Measurements from ENCODE around the gene EPHA1.

Gene EPHA1

GRCh38 chr7:143369678-143370651, 38.7 kb downstream of the EPHA1 start:
- no peak for DNase-seq

- DNase-seq: no peak
Observed at GRCh38 chr7:143368387-143368786, 40.3 kb downstream of the EPHA1 start.

GRCh38 chr7:143367972-143368371, 40.7 kb downstream of the EPHA1 start:
- no peak for DNase-seq

GRCh38 chr7:143363016-143363937, 45.4 kb downstream of the EPHA1 start:
- no peak for DNase-seq

GRCh38 chr7:143362131-143363015, 46.3 kb downstream of the EPHA1 start, which contains the start of gene FAM131B:
TSS of gene FAM131B (minus strand) at chr7:143362713. CDS start at chr7:143362603, 110 bp downstream.
- DNase-seq: no peak

- no peak for DNase-seq
Observed at GRCh38 chr7:143361552-143362130, 47.0 kb downstream of the EPHA1 start.

- no peak for DNase-seq
Observed at GRCh38 chr7:143360788-143361551, 47.7 kb downstream of the EPHA1 start.

GRCh38 chr7:143359771-143360353, 48.8 kb downstream of the EPHA1 start:
- no peak for DNase-seq

- no peak for DNase-seq
Observed at GRCh38 chr7:143358626-143359025, 50.0 kb downstream of the EPHA1 start.

GRCh38 chr7:143356414-143357050, 52.1 kb downstream of the EPHA1 start:
- no peak for DNase-seq

GRCh38 chr7:143355450-143356385, 52.9 kb downstream of the EPHA1 start:
- DNase-seq: no peak

GRCh38 chr7:143354965-143355364, 53.7 kb downstream of the EPHA1 start:
- DNase-seq: no peak

- no peak for DNase-seq
Observed at GRCh38 chr7:143354376-143354775, 54.3 kb downstream of the EPHA1 start.

GRCh38 chr7:143352531-143353002, 56.1 kb downstream of the EPHA1 start:
- DNase-seq: no peak

GRCh38 chr7:143351574-143351973, 57.1 kb downstream of the EPHA1 start:
- no peak for DNase-seq

GRCh38 chr7:143351060-143351459, 57.6 kb downstream of the EPHA1 start:
- no peak for DNase-seq

GRCh38 chr7:143347950-143348349, 60.7 kb downstream of the EPHA1 start:
- no peak for DNase-seq

- DNase-seq: no peak
Observed at GRCh38 chr7:143346018-143346417, 62.6 kb downstream of the EPHA1 start.

GRCh38 chr7:143345428-143345900, 63.2 kb downstream of the EPHA1 start:
- DNase-seq: peak; percentile 45

All from NCI-H524 treated with DMSO at 0.1 percent for 48 hours (cell line).